Cortex of kidney (tissue), 1 donor: ENCODE results near the gene BCKDHB.
"Not testable (repeated sequence)": the region's sequence is repeated elsewhere in the genome, so short reads cannot be mapped to it uniquely, and the experiment has no call there.

Experiments used
- DNase-seq: peaks from one replicate; lab custom pipeline; 2025; lab: John Stamatoyannopoulos, UW

The BCKDHB gene

GRCh38 chr6:80263585-80263984 is 157.1 kb downstream of the BCKDHB start:
- no peak for DNase-seq

DNA sequence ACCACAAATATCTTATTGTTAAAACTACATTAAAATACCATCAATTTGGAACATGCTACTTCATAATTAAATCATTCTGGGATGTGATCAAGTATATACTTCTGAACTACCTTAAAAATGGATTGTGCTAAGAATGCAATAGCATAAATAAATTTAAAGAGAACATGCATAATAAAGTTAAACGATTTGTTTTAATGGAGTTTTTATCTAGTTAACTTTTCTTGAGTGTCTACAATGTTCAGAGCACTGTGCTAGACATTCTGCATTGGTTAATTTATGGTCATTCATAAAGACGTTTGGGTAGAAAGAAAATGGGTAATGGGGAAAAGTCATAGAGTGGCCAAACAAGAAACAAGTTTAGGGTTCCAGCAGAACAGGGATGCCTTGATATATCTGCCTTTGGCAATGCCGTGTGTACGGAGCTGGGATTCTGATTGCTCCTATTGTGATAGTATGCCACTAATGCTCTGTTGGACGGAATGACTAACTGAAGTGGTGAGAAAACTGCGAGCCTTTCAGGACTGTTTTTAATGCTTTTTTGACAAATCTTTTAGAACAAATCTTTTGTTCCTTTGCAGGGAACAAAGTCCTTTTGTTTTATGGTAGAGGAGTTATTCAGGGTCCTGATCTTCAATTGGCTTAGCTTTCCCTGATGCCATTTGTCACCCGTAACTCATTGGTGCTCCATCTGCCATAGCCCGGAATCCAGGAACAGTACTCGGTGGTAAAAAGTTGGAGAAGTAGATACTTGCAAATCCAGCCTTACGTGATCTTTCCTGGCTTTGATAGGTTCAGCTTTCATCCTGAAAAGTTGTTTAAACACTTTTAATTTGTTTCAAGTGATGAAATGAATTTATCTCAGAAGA is 162.6 kb downstream of the BCKDHB start:
- DNase-seq, result no peak

GRCh38 chr6:80271074-80271473 is 164.6 kb downstream of the BCKDHB start:
- no peak for DNase-seq

- no peak for DNase-seq
Measured at GRCh38 chr6:80272988-80273387, 166.5 kb downstream of the BCKDHB start.

GRCh38 chr6:80276861-80277260 is 170.4 kb downstream of the BCKDHB start:
- no peak for DNase-seq

DNA sequence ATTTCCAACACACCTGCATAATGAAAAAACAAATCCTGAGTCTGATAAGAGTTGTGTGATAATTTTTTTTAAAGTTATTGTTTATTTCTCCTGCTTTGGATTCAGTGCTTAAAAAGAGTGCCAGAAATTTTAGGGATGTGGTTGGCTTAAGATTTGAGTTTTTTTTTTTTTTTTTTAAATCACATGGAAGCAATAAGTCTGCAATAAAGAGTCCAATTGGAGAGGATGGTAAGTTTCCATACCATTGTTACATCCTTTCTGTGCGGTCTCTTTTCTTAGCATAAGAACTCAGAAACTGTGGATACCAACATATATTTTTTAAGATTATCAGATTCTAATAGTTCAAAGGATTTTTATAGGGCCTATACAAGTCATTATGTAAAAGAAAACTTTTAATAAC is 171.0 kb downstream of the BCKDHB start:
- no peak for DNase-seq

- DNase-seq, result no peak
Measured at GRCh38 chr6:80280262-80281010, 174.0 kb downstream of the BCKDHB start.

DNA sequence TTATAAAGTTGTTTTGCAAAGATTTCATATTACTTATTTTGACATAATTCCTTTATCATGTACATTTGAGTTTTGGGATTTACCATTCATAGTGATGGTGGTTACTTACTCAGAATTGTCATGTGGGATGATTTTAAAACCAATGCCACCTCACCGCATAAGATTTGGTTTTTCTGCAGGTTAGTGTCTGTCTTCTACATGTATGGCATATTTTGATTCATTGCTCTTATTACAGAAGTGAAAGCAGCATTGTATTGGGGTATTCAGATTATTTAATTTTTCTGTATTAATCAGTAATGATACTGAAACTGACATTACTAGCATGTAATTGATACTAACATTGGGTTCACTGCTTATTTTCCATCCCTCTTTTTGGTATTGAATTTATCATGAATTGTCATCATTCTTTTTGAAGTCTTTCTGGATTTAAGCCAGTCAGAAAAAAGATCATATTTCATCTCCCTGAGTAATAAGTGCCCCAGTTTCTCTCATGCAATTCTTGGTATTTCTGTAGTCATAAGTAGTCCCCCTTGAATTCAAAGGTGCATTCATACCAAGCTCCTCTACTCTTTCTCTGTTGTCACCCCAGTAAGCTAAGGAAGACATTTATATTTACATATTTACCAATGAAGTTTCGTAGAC is 176.6 kb downstream of the BCKDHB start:
- no peak for DNase-seq

DNA sequence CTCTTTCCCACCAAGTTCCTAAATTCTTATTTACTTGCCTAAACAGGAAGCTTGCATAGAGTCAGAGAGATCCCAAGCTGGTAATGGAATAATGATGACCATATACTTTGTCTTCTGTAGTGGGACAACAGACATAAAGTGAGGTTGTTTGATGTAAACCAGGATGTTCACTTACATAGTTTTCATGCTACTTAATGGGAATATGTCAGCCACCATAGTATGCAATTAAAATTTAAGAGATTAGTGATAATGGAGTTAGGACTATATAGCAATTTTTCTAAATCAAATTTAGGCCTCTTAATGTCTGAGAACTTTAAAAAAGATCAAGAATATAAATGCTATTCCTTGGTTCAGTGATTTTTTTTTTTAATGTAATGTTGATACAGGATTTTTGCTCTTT is 180.6 kb downstream of the BCKDHB start:
- DNase-seq, result no peak

DNA sequence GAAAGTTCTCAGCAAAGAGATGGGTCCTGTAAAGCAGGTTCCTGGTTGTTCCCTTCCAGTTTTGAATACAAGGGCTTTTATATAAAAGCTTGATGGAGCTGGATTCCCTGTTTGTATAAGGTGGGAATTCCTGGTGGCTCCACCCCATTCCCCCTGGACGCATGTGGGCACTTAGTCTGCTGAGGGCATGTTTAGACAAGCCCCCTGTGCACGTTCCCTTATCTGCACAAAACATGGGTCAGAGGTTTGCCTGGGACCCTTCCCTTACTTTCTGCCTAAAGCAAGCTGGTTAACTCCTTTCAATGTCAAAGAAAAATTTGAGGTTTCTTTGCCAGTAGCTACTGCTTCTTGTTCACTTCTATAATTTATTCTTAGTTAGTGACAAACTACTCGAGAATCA is 181.1 kb downstream of the BCKDHB start:
- no peak for DNase-seq

- DNase-seq, result no peak
Measured at GRCh38 chr6:80289727-80290126, 183.3 kb downstream of the BCKDHB start.

DNA sequence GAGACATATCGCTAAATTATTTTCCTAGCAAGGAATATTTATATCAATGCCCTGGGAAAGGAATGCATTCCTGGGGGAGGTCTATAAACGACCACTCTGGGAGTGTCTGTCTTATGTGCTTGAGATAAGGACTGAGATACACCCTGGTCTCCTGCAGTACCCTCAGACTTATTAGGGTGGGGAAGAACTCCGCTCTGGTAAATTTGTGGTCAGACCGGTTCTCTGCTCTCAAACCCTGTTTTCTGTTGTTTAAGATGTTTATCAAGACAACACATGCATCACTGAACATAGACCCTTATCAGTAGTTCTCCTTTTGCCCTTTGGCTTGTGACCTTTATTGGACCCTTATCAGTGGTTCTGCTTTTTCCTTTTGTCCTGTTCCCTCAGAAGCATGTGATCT is 188.1 kb downstream of the BCKDHB start:
- not testable (repeated sequence) for DNase-seq

DNA sequence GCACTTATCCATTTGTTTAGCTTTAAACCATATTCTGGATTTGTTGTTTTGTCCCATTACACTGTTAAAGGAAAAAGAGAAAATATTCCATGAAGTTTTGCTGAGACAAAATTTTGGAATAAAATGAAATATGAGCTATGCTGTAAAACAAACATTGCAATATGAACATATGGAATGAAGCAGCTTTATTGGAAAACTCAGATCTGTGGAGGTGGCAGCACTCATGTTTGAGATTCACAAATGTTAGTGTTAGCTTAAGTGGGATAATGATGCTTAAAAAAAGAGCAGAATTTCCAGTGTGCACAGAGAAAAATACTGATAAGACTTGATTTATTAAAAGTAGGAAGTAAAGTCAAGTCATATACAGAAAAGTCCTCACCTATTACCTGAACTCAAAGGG is 196.2 kb downstream of the BCKDHB start:
- DNase-seq, result no peak

- no peak for DNase-seq
Measured at GRCh38 chr6:80304014-80304413, 197.5 kb downstream of the BCKDHB start.

- no peak for DNase-seq
Measured at GRCh38 chr6:80314531-80314930, 208.1 kb downstream of the BCKDHB start.

DNA sequence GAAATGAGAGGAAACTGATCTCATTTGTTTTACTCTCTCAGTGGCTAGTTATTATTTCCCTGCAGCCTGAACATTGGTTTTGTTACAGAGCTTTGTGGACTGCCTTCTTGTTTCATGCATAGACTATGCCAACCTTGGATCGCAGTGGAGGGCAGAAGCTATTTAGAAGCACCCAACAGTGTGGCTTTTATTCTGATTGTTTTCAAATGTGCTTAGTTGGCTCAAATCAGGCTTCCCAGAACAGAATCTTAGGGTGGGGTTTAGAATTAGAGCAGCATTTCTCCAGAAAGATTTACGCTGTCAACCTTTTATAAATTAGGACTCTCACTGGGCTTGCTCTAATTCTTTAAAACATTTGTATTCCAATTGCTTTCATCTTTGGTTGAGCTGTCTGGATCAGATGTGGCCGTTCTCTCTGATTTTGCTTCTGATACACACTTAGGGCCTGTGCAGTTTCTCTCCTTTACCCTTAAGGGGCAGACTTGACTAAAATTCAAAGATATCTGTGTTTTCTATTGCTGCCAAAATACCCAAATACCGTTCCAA is 210.3 kb downstream of the BCKDHB start:
- no peak for DNase-seq

GRCh38 chr6:80319196-80319595 is 212.7 kb downstream of the BCKDHB start:
- no peak for DNase-seq

DNA sequence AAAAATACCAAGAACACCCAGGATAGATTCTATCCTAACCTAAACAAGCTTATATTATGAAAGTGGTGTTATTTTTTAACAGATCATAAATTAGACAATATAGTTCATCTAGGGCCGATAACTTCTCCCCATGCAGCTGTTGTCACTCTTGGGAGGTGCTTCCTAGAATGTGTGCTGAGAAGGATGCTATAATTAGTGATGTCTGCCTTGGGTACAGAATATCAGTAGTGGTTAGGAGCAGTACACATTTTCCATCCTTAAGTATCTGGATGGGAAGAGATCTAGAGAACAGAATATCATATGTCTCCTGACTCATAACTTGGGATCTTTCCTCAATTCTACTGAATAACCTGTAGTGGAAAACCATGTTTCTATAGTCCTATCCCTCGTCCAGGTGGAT is 214.5 kb downstream of the BCKDHB start:
- no peak for DNase-seq

- no peak for DNase-seq
Measured at GRCh38 chr6:80325742-80326141, 219.3 kb downstream of the BCKDHB start.

- no peak for DNase-seq
Measured at GRCh38 chr6:80328652-80329051, 222.2 kb downstream of the BCKDHB start.

DNA sequence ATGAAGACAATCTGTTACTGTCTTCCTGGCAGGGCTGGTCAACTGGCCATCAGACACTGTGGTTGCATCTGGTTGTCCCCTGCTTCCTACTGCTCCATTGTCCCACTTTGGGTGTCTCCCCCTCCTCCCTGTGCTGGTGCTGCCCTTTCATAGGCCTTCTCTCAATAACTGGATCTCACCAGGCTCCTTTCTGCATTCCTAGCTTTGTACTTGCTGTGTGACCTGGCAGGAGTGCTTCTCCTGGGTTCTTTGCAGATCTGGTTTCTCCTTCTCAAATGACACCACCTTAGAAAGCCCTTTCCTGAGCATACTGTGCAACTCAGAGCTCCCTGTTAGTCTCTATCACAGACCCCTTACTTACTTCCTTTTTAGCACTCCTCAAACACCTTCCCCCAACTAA is 223.0 kb downstream of the BCKDHB start:
- no peak for DNase-seq

DNA sequence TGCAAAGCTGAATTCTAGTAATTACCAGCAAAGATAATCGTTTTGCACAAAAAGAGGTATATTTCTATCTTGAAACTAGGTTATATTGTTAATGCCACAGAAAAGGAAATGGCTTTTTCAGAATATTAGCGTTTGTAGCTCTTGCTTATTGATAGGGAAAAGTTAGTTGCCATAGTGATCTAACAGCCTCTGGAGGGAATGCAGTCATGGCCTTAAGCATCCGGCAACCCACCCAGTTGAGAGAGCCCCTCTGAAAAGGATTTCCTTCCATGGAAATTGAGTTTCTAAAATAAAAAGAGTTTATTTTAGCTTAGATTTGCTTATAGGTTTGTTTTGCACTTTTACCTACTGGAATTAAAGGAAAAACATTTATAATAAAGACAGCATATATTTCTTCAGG is 224.5 kb downstream of the BCKDHB start:
- no peak for DNase-seq

GRCh38 chr6:80331522-80331921 is 225.1 kb downstream of the BCKDHB start:
- no peak for DNase-seq
